Umbilical cord (tissue), 2 donors: Measurements from ENCODE around the gene ATP6AP2. TPM values are rescaled to one million over a fixed set of nuclear protein-coding genes. Genes with fewer than 3 reads are reported as not detected.
A peak's percentile ranks its signal among the peaks of the same experiment; 100 is the strongest.
"Not testable (repeated sequence)": the region's sequence is repeated elsewhere in the genome, so short reads cannot be mapped to it uniquely, and the experiment has no call there.

Source experiments
- DNase-seq: peaks from one replicate; pipeline ENCODE4 v3.0.0-alpha.2; 2015; ENCODE audit warnings: low spot score
- total RNA-seq: library from RNA; depleted of rRNA; stranded (reverse); fragments of >200 nt; gene quantifications from one replicate; pipeline ENCODE4 v1.2.3, GENCODE V29; 2014; ENCODE audit warnings: low replicate concordance; ENCODE audit not compliant: insufficient read depth

Gene ATP6AP2
- total RNA-seq, 1 donor from 2014 or later: 98.2 TPM

GRCh38 chrX:40575411-40575810 is 5.4 kb upstream of the ATP6AP2 start:
- peak; percentile 57 for DNase-seq

GRCh38 chrX:40576291-40576690 is 4.5 kb upstream of the ATP6AP2 start:
- no peak for DNase-seq

- no peak for DNase-seq
Observed at GRCh38 chrX:40578039-40578695, 2.6 kb upstream of the ATP6AP2 start.

- no peak for DNase-seq
Observed at GRCh38 chrX:40579141-40579540, 1.6 kb upstream of the ATP6AP2 start.

- no peak for DNase-seq
Observed at GRCh38 chrX:40579900-40580536, 752 bp upstream of the ATP6AP2 start.

- DNase-seq: peak; percentile 4
Observed at GRCh38 chrX:40581336-40581920, 658 bp downstream of the ATP6AP2 start.

GRCh38 chrX:40582178-40582577 is 1.4 kb downstream of the ATP6AP2 start:
- not testable (repeated sequence) for DNase-seq

- DNase-seq: no peak
Observed at GRCh38 chrX:40582811-40583210, 2.0 kb downstream of the ATP6AP2 start.

GRCh38 chrX:40587623-40588022 is 6.9 kb downstream of the ATP6AP2 start:
- DNase-seq: not testable (repeated sequence)

GRCh38 chrX:40589616-40590321 is 9.0 kb downstream of the ATP6AP2 start:
- not testable (repeated sequence) for DNase-seq

GRCh38 chrX:40603446-40603845 is 22.7 kb downstream of the ATP6AP2 start:
- no peak for DNase-seq

- DNase-seq: no peak
Observed at GRCh38 chrX:40607381-40607780, 26.6 kb downstream of the ATP6AP2 start.

- no peak for DNase-seq
Observed at GRCh38 chrX:40612511-40612910, 31.7 kb downstream of the ATP6AP2 start.

GRCh38 chrX:40615976-40616375 is 35.2 kb downstream of the ATP6AP2 start:
- DNase-seq: no peak

GRCh38 chrX:40617566-40617965 is 36.8 kb downstream of the ATP6AP2 start:
- DNase-seq: no peak

GRCh38 chrX:40622479-40623138 is 41.8 kb downstream of the ATP6AP2 start:
- no peak for DNase-seq

GRCh38 chrX:40623139-40623536 is 42.4 kb downstream of the ATP6AP2 start, which contains the start of gene MPC1L:
TSS of gene MPC1L (plus strand) at chrX:40623428. CDS start at chrX:40623566, 138 bp downstream.
- DNase-seq: no peak

- DNase-seq: no peak
Observed at GRCh38 chrX:40623665-40624064, 42.9 kb downstream of the ATP6AP2 start.

GRCh38 chrX:40625294-40625693 is 44.5 kb downstream of the ATP6AP2 start:
- no peak for DNase-seq

GRCh38 chrX:40628506-40628905 is 47.7 kb downstream of the ATP6AP2 start:
- no peak for DNase-seq

GRCh38 chrX:40632199-40632598 is 51.4 kb downstream of the ATP6AP2 start:
- DNase-seq: no peak

GRCh38 chrX:40637687-40638086 is 56.9 kb downstream of the ATP6AP2 start:
- DNase-seq: no peak
